Cardiac muscle cell (in vitro differentiated cells and primary cell): ENCODE results near the gene SLC1A1. TPM values are rescaled to one million over a fixed set of nuclear protein-coding genes. Genes with fewer than 3 reads are reported as not detected.

Experiments used
- DNase-seq, 2 donors: peaks; one replicate each; pipeline versions ENCODE4 v3.0.0 to v3.0.0-alpha.2; 2010 to 2017; ENCODE audit warnings: low read depth in 1 of 2, low spot score in 1 of 2
- H3K27ac ChIP-seq: fragments of 200-600 bp; sonication (generic); 2 replicates; pipeline ENCODE4 v1.5.1; 2016
- H3K27me3 ChIP-seq: fragments of 200-600 bp; sonication (generic); 2 replicates; pipeline ENCODE4 v1.6.0; 2016; ENCODE audit warnings: control low read depth
- H3K36me3 ChIP-seq: fragments of 200-600 bp; sonication (generic); 2 replicates; pipeline ENCODE4 v1.5.1; 2016; ENCODE audit warnings: control low read depth
- H3K4me1 ChIP-seq: fragments of 200-600 bp; sonication (generic); 2 replicates; pipeline ENCODE4 v1.8.1; 2017; ENCODE audit warnings: low read depth, mild to moderate bottlenecking, mixed run types
- H3K4me3 ChIP-seq: fragments of 200-600 bp; sonication (generic); 2 replicates; pipeline ENCODE4 v1.5.1; 2016; ENCODE audit warnings: mild to moderate bottlenecking
- H3K9me3 ChIP-seq: fragments of 200-600 bp; sonication (generic); 2 replicates; pipeline ENCODE4 v1.5.1; 2017; ENCODE audit warnings: low read depth, mild to moderate bottlenecking, control low read depth
- CTCF ChIP-seq: IDR thresholded peaks from 2 replicates; pipeline ENCODE4 v1.5.1; 2012; ENCODE audit warnings: low read depth, mild to moderate bottlenecking, low read length
- polyA plus RNA-seq: library from polyadenylated mRNA; unstranded; fragments of >200 nt; fragmentation: Nextera tagmentation; extraction: Ambion mirVana; gene quantifications from 2 replicates; pipeline ENCODE4 v1.2.1, GENCODE V29; 2016
- total RNA-seq: library from RNA; depleted of rRNA; stranded (reverse); fragments of >200 nt; gene quantifications from 2 replicates; pipeline ENCODE4 v1.2.3, GENCODE V29; 2016

Gene SLC1A1
- total and polyA plus RNA-seq, 2 experiments from 2014 or later, result 0.57 to 2.4 TPM

- Histone ChIP-seq H3K27ac (no peak overlapping the region), H3K4me1 (no peaks in the 10 kb centered on the region), H3K4me3 (no peak overlapping the region), H3K9me3 (no peaks in the 10 kb centered on the region), H3K27me3 (no peaks in the 10 kb centered on the region), H3K36me3 (no peaks in the 10 kb centered on the region)
- no peak for TF ChIP-seq CTCF
- DNase-seq, result no peak
These were observed 91.7 kb downstream of the SLC1A1 start for GRCh38 chr9:4581861-4582565.

GRCh38 chr9:4583001-4583400 is 92.7 kb downstream of the SLC1A1 start:
- no peak for DNase-seq
- TF ChIP-seq CTCF, result no peak
- Histone ChIP-seq H3K4me3 (no peak overlapping the region), H3K27ac (no peak overlapping the region), H3K4me1 (no peaks in the 10 kb centered on the region), H3K9me3 (no peaks in the 10 kb centered on the region), H3K27me3 (no peaks in the 10 kb centered on the region), H3K36me3 (no peaks in the 10 kb centered on the region)

- H3K36me3 ChIP-seq, result no peaks in the 10 kb centered on the region
- H3K27me3 ChIP-seq, result no peaks in the 10 kb centered on the region
- H3K4me1 ChIP-seq, result no peaks in the 10 kb centered on the region
- no peak overlapping the region for H3K27ac ChIP-seq
- H3K4me3 ChIP-seq, result no peak overlapping the region
- DNase-seq, result no peak
- no peaks in the 10 kb centered on the region for H3K9me3 ChIP-seq
- no peak for TF ChIP-seq CTCF
These were observed 94.4 kb downstream of the SLC1A1 start for GRCh38 chr9:4584636-4585035.

- Histone ChIP-seq H3K36me3 (no peaks in the 10 kb centered on the region), H3K4me1 (no peaks in the 10 kb centered on the region), H3K9me3 (no peaks in the 10 kb centered on the region), H3K4me3 (no peak overlapping the region), H3K27ac (no peak overlapping the region), H3K27me3 (no peaks in the 10 kb centered on the region)
- DNase-seq, result no peak
- no peak for TF ChIP-seq CTCF
These were observed 94.9 kb downstream of the SLC1A1 start for GRCh38 chr9:4585135-4585534.

GRCh38 chr9:4588721-4589120 is 98.5 kb downstream of the SLC1A1 start:
- Histone ChIP-seq H3K4me3 (no peak overlapping the region), H3K27ac (no peak overlapping the region), H3K9me3 (no peaks in the 10 kb centered on the region), H3K27me3 (no peaks in the 10 kb centered on the region), H3K4me1 (no peaks in the 10 kb centered on the region), H3K36me3 (no peaks in the 10 kb centered on the region)
- peak in 1 of 2 donors; percentile 15 for DNase-seq
- TF ChIP-seq CTCF, result no peak
